Measurements from ENCODE around the gene CHIC2.
A peak's percentile ranks its signal among the peaks of the same experiment; 100 is the strongest.
"Not testable (repeated sequence)": the region's sequence is repeated elsewhere in the genome, so short reads cannot be mapped to it uniquely, and the experiment has no call there.

The CHIC2 gene

DNA sequence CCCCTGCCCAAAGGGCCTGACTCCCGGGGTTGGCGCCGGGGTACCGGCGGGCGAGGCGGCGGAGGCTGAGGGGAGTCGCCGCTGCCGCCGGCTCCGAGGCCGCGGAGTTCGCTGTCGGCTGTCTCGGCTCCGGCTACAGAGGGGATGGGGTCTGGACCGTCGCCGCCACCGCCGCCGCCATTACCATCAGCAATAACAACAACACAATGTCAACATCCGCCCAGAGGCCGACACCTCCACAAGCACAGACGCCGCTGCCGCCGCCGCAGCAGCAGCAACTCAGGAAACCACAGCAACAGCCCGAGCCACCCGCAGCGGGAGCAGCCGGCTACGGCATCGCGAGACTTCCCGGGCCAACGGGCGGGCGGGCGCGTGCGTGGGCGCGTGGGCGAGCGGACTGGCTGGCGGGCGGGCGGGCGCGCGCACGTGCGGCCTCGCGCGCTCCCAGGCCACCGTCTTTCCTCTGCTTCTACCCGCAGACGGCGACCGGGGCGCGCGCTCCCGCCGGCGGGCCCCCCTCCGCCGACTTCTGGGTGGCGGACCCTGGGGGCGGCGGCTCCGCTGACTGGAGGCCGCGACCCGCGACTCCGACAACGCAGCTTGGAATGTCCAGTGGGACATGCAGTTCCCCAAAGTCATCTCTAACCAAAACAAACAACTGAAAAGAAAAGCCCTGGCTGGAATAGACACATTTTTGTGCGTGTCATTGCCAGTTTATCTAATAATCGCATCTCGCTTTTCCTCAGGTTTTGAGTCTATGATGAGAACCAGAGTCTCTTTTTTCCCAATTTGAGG lies at the start of gene CHIC2:
Gene CHIC2 (minus strand): TSS at position 289 of the 795 bp plus-strand sequence. CDS start 305 bp downstream, outside the sequence.
- CTCF ChIA-PET: interaction anchor here (1.6 to 2.6 kb wide), 4 partner anchors 10 to 169 kb away, joined by 4 to 10 read pairs (median 5); no protein-coding TSS in a partner anchor

DNA sequence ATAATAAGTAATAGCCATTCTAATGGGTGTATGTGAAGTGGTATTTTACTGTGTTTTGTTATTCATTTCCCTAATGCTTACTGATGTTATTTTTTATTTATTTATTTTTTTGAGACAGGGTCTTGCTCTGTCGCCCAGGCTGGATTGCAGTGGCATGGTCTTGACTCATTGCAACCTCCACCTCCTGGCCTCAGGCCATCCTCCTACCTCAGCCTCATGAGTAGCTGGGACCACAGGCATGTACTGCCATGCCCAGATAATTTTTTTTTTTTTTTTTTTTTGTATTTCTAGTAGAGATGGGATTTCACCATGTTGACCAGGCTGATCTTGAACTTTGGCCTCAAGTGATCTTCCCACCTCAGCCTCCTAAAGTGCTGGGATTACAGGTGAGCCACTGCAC lies 48.8 kb upstream of the CHIC2 start:
- POLR2A ChIA-PET; DNase-seq (ENCODE audit: low read depth, low spot score); CTCF ChIA-PET; H3K4me3 ChIP-seq (ENCODE audit: low read depth, low read length): not testable (repeated sequence)

More for the DNA sequence above, at the start of gene CHIC2:
- no peak for DNase-seq (ENCODE audit: low read depth, low spot score)
- TF ChIP-seq, protein P1, sequence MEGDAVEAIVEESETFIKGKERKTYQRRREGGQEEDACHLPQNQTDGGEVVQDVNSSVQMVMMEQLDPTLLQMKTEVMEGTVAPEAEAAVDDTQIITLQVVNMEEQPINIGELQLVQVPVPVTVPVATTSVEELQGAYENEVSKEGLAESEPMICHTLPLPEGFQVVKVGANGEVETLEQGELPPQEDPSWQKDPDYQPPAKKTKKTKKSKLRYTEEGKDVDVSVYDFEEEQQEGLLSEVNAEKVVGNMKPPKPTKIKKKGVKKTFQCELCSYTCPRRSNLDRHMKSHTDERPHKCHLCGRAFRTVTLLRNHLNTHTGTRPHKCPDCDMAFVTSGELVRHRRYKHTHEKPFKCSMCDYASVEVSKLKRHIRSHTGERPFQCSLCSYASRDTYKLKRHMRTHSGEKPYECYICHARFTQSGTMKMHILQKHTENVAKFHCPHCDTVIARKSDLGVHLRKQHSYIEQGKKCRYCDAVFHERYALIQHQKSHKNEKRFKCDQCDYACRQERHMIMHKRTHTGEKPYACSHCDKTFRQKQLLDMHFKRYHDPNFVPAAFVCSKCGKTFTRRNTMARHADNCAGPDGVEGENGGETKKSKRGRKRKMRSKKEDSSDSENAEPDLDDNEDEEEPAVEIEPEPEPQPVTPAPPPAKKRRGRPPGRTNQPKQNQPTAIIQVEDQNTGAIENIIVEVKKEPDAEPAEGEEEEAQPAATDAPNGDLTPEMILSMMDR (IDR thresholded peaks at IDR 0.05; ENCODE audit: insufficient read depth, low read length, missing control alignments): no peak
- POLR2A ChIA-PET: interaction anchor here (1.0 kb wide), 1 partner anchor 376 kb away, joined by 3 read pairs; no protein-coding TSS in a partner anchor
- H3K4me3 ChIP-seq (ENCODE audit: low read depth, low read length): peak within 1 kb of the TSS; percentile 87

DNA sequence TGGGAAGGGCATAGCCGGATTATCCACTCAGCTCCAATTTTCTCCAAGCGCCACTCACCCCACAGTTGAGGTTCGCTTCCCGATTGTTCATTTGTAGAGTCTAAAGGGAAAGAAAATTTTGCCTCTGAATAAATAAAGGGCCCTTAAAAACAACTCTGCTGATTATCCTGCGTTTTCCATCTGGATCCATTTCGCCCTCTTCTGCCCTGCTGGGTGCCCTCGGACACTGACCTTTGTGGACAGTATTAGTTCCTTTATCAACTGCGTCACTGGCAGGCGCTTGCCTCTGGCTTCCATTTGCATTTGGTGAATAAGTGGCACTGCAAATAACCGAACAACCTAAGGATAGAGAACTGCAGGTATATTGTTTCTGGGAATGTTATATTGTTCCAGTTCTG lies 45.6 kb upstream of the CHIC2 start:
- ChIA-PET CTCF (interaction anchor here (1.1 kb wide), 1 partner anchor 13 kb away, joined by 3 read pairs; no protein-coding TSS in a partner anchor), POLR2A (no interaction called here)
- no peak overlapping the region for H3K4me3 ChIP-seq (ENCODE audit: low read depth, low read length)
- TF ChIP-seq, protein P1 (IDR thresholded peaks at IDR 0.05; ENCODE audit: insufficient read depth, low read length, missing control alignments): no peak
- DNase-seq (ENCODE audit: low read depth, low spot score): no peak

DNA sequence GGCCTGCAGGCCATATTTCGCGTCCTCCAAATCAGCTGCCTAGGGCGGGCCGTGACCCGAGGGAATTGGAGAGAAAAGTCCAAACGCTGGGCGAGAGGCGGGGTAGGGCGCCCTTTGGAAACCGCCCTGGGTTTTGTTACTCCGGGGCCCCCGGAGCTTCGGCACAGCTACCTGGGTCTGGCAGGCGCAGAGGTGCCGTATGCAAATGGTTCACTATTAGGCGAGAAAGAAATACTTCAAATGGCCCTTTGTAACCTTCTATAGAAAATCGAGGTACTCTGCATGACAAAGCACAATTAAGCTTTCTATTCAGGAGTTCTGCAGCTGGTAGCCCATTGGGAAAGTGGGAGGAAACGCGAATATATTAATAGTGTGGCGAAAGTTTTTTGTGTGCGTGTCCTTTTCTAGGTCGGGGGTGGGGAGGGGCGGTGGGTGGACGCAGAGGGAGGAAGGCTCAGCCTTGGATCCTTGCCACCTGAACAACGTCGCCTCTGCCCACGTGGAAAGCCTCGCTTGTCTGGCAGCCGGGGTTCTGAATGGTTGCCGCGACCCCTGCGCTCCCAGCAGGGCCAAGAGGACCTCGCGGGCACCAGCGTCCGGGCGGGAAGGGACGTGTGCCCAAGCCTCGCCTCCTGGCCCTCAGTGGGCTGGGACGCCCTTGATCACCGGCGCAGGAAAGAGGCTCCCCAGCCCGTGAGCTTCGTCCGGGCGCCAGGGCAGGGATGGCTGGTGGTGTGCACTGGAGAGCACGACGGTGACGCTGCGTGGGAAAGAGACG lies 45.0 kb upstream of the CHIC2 start:
- no peak for DNase-seq (ENCODE audit: low read depth, low spot score)
- ChIA-PET CTCF (interaction anchor here (1.1 to 1.3 kb wide), 3 partner anchors 12 to 179 kb away, joined by 3 to 4 read pairs (median 3); no protein-coding TSS in a partner anchor), POLR2A (no interaction called here)
- no peak overlapping the region for H3K4me3 ChIP-seq (ENCODE audit: low read depth, low read length)
- TF ChIP-seq, protein P1 (IDR thresholded peaks at IDR 0.05; ENCODE audit: insufficient read depth, low read length, missing control alignments): no peak

DNA sequence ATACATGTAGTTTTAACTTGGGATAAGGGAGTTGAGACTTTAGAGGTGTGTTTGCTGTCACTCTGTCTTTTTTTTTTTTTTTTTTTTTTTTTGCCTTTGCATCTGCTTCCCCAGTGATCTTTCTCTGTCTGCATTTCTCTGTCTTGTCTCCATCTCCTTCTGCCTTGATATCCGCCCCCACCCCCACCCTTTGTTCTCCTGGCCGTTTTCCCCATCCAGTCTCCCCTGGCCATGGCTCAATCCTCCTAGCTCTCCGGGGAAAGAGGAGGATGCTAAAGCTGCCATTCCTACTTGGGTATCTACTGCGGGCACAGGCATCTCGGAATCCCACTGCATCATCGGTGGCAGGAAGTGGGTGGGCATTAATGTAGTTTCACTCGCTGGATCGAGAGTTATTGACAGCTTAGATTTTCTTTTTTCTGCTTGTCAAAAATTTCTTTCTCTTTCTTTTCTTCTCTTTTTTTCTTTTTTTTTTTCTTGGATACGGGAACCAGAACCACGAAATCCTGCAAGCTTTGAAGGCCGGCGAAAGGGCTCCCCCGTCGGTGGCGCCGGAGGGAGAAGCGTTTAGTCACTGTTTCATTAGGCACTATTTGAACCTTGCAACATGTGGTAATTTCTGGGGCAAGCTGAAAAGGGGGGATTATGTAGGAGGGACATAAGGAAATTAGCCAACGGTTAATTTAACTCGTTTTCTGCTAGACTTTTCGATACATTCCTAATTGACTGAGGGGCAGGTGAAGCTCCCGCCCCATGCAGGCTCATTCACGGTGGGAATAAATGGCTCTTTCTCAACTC lies 43.7 kb upstream of the CHIC2 start:
- H3K4me3 ChIP-seq (ENCODE audit: low read depth, low read length): peak overlapping the region; percentile 31
- no peak for DNase-seq (ENCODE audit: low read depth, low spot score)
- ChIA-PET POLR2A (no interaction called here), CTCF (interaction anchor here (0.8 to 1.3 kb wide), 4 partner anchors 12 to 199 kb away, joined by 3 to 4 read pairs (median 3); no protein-coding TSS in a partner anchor)
- TF ChIP-seq, protein P1 (IDR thresholded peaks at IDR 0.05; ENCODE audit: insufficient read depth, low read length, missing control alignments): no peak

DNA sequence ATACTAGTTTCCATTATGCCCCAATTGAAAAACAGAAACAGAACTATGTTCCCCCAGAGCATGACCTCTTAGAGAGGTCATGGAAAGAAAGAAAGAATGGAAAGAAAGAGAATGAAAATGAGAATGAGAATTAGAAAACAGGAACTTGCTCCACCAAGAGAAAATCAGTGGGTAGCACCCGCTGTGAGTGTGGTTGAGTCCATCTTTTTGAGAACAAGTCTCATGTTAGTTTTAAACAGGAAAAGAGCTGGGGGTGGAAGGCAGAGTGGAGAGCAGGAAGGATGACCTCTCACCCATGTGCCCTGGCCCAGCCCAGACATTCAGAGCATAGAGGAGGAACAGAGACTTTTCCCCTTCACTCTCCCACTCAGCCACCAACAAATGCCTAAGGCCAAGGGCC lies 40.5 kb upstream of the CHIC2 start:
- ChIA-PET POLR2A (no interaction called here), CTCF (interaction anchor here (0.9 kb wide), 1 partner anchor 175 kb away, joined by 3 read pairs; no protein-coding TSS in a partner anchor)
- no peak for DNase-seq (ENCODE audit: low read depth, low spot score)
- no peak overlapping the region for H3K4me3 ChIP-seq (ENCODE audit: low read depth, low read length)
- TF ChIP-seq, protein P1 (IDR thresholded peaks at IDR 0.05; ENCODE audit: insufficient read depth, low read length, missing control alignments): no peak
